GM18520 (cell line): ENCODE data around the gene CD160.
"Not testable (repeated sequence)": the region's sequence is repeated elsewhere in the genome, so short reads cannot be mapped to it uniquely, and the experiment has no call there.

Experiments
- ATAC-seq: cut with Tn5 transposase; IDR thresholded peaks from one replicate; pipeline ENCODE4 v1.9.1; 2021; ENCODE audit not compliant: unreplicated experiment

Gene CD160

DNA sequence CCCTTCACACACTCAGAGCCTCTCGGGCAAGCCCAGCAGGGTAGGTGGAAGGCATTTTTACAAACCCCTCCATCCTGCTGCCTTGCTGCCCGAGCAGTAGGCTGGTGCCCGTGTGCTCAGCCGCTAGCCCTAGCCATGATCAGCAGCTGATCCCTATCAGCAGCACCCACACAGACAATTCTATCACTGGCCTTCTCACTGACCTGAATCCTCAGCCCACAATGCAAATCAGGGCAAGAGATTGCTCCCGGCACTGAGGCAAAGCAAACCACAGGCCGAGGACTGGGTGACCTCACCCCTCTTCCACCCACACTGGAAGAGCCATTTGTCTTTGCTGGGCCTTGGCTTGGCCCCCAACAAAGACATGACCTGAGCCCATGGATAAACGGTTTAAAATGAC is 11.2 kb upstream of the CD160 start:
- no peak for ATAC-seq

GRCh38 chr1:145710291-145711027 is 8.8 kb upstream of the CD160 start:
- no peak for ATAC-seq

- no peak for ATAC-seq
These were observed 8.1 kb upstream of the CD160 start for GRCh38 chr1:145711213-145711651.

- ATAC-seq, result no peak
These were observed 4.7 kb upstream of the CD160 start for GRCh38 chr1:145714524-145715111.

GRCh38 chr1:145716641-145717345 is 2.5 kb upstream of the CD160 start:
- no peak for ATAC-seq

GRCh38 chr1:145717833-145718232 is 1.5 kb upstream of the CD160 start:
- ATAC-seq, result no peak

GRCh38 chr1:145718465-145718864 is 834 bp upstream of the CD160 start:
- ATAC-seq, result not testable (repeated sequence)

- ATAC-seq, result no peak
These were observed 1.2 kb downstream of the CD160 start for GRCh38 chr1:145720556-145720877.

DNA sequence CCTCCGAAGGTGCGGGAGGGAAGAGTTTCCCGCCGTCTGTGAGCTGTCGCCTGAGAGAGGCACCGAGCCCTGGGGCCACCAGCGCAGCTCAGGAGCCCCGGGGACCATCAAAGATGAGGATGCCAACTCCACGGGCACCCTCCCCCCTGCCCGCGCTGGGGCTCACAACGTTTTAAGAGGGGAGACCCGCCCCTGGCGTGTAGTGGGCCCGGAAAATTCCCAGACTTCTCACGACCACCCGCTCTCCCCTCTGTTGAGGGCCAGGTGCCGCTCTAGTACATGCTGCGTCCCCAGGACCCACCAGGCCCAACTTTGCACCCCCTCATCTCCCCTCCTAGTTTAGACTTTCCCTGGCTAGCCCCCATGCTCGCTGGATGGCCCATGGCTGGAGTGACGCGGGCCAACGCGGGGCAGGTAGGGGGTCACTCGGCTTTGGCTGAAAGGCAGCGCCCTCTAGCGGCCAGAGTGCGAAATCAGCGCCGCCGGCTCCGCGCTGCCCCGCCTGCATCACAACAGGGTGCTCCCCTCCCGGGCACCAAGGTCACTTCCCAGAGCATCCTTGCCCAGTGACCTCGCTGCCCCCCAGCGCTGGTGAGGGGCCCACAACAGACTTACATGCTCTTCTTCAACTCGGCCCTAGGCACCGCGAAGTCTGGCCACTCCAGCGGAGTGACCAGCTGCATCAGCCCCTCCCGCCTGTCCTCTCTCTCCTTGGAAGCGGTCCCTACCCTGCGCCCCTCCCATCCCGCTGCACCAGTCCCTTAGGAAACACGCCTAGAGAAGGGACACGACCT is 1.8 kb downstream of the CD160 start:
- ATAC-seq, result no peak

- not testable (repeated sequence) for ATAC-seq
These were observed 6.9 kb downstream of the CD160 start for GRCh38 chr1:145726193-145726592.

GRCh38 chr1:145729196-145729595 is 9.9 kb downstream of the CD160 start:
- no peak for ATAC-seq

- ATAC-seq, result no peak
These were observed 10.6 kb downstream of the CD160 start for GRCh38 chr1:145729666-145730436.

DNA sequence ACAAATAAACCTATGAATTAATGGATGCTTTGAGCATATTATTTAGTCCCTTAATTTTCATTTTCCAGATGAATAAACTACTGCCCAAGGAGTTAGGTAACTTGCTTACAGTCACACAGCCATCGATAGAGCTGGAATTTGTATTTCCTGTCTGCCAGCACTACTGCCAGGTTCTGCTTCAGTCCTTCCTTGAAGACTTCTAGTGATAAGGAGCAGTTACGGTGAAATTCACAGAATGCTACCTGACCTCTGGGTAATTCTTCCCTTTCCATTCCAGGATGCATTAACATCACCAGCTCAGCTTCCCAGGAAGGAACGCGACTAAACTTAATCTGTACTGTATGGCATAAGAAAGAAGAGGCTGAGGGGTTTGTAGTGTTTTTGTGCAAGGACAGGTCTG is 11.2 kb downstream of the CD160 start:
- no peak for ATAC-seq

DNA sequence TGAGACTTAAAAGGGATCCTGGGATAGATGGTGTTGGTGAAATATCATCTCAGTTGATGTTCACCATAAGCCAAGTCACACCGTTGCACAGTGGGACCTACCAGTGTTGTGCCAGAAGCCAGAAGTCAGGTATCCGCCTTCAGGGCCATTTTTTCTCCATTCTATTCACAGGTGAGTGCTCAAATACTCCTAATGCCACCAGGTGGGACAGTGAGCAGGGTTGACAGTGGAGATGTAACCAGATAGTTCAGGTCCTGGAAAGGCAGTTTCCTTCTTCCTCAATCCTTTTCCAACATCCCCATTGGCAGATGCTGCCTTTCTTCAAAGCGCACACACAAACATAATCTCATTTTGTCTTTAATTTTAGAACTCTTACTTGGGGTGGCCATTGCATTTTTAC is 11.6 kb downstream of the CD160 start:
- ATAC-seq, result no peak

GRCh38 chr1:145736191-145736590 is 16.9 kb downstream of the CD160 start:
- ATAC-seq, result no peak

DNA sequence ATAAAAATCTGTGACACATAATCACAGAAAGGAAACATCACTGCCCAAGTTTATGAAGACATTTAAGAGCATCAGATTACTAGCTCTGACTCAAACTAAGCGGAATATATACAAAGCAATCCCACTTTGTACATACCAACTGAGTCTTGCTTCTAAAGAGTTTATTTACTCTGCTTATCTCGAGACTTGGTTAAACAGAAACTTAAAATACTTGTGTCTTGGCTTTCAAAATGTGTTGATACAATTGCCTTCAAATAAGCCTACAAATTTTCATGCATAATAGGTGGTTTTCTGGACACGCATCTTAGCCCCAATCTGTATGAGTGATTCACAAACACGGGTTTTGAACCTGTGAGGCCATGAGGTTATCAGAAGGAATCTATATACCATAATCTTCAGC is 21.0 kb downstream of the CD160 start:
- ATAC-seq, result no peak

DNA sequence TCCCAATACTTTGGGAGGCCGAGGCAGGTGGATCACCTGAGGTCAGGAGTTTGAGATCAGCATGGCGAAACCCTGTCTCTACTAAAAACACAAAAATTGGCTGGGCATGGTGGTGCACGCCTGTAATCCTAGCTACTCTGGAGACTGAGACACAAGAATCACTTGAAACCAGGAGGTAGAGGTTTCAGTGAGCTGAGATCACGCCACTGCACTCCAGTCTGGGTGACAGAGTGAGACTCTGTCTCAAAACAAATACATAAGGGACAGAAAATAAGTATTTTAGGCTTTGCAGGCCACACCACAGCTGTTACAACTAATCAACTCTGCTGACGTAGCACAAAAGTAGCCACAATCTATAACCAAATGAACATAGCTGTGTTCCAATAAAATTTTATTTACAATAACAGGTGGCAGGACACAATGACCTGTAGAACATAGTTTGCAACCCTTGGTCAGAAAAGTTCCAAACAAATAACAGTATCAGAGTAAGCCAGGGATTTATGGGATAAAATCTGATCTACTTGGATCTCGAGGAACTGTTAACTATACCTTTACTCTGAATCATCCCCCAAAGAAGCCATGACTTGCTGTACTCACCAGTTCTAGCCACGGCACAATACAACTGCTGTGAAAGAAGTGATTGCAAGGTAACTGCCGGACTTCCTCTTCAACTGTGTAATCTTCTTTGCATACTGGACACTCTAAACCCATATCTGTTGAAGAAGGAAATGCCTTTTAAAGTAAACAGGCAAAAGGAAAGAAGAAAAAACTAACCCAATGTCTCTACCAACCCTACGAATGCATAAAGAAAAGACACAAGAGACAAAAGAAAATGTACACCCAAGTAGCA is 28.3 kb downstream of the CD160 start:
- no peak for ATAC-seq

GRCh38 chr1:145750426-145750825 is 31.1 kb downstream of the CD160 start:
- no peak for ATAC-seq

GRCh38 chr1:145751491-145752037 is 32.3 kb downstream of the CD160 start:
- no peak for ATAC-seq

- no peak for ATAC-seq
These were observed 38.1 kb downstream of the CD160 start for GRCh38 chr1:145757420-145757819.
